Ectodermal cell (in vitro differentiated cells): ENCODE measurements around the gene TADA2A.

Source experiments
- H3K27ac ChIP-seq: 2 replicates; pipeline ENCODE4 v1.7.0; 2013; ENCODE audit warnings: mild to moderate bottlenecking, low read depth, low read length; ENCODE audit not compliant: insufficient read depth, poor library complexity, severe bottlenecking
- H3K27me3 ChIP-seq: 2 replicates; pipeline ENCODE4 v1.7.0; 2013; ENCODE audit warnings: mild to moderate bottlenecking, low read length; ENCODE audit not compliant: insufficient read depth, control insufficient read depth, poor library complexity, severe bottlenecking
- H3K36me3 ChIP-seq: one replicate; pipeline ENCODE4 v1.7.0; 2013; ENCODE audit warnings: low read length; ENCODE audit not compliant: control insufficient read depth, insufficient read depth
- H3K4me1 ChIP-seq: one replicate; pipeline ENCODE4 v1.7.0; 2013; ENCODE audit warnings: low read length; ENCODE audit not compliant: control insufficient read depth, insufficient read depth
- H3K4me3 ChIP-seq: 2 replicates; pipeline ENCODE4 v1.7.0; 2013; ENCODE audit warnings: low read depth, low read length, control low read depth; ENCODE audit not compliant: insufficient read depth
- H3K9me3 ChIP-seq: 2 replicates; pipeline ENCODE4 v1.7.0; 2013; ENCODE audit warnings: mild to moderate bottlenecking, low read length, moderate library complexity; ENCODE audit not compliant: control insufficient read depth
- WGBS, 2 experiments: methylation state at CpG; one replicate each; pipeline ENCODE4 v1.1.7; 2013; ENCODE audit warnings: missing lambda C conversion rate in 2 of 2; 5-methylcytosine and 5-hydroxymethylcytosine counted together

TADA2A gene

GRCh38 chr17:37490022-37490587 is 83.4 kb downstream of the TADA2A start:
- Histone ChIP-seq H3K9me3 (no peaks in the 10 kb centered on the region), H3K4me3 (peak overlapping the region; percentile 57), H3K27ac (no peak overlapping the region), H3K27me3 (peaks cover 28% of the 10 kb centered on the region), H3K4me1 (peaks cover 31% of the 10 kb centered on the region), H3K36me3 (no peaks in the 10 kb centered on the region)
- WGBS, 2 experiments, result 0% methylated on average over 56 of the region's 56 CpGs

DNA sequence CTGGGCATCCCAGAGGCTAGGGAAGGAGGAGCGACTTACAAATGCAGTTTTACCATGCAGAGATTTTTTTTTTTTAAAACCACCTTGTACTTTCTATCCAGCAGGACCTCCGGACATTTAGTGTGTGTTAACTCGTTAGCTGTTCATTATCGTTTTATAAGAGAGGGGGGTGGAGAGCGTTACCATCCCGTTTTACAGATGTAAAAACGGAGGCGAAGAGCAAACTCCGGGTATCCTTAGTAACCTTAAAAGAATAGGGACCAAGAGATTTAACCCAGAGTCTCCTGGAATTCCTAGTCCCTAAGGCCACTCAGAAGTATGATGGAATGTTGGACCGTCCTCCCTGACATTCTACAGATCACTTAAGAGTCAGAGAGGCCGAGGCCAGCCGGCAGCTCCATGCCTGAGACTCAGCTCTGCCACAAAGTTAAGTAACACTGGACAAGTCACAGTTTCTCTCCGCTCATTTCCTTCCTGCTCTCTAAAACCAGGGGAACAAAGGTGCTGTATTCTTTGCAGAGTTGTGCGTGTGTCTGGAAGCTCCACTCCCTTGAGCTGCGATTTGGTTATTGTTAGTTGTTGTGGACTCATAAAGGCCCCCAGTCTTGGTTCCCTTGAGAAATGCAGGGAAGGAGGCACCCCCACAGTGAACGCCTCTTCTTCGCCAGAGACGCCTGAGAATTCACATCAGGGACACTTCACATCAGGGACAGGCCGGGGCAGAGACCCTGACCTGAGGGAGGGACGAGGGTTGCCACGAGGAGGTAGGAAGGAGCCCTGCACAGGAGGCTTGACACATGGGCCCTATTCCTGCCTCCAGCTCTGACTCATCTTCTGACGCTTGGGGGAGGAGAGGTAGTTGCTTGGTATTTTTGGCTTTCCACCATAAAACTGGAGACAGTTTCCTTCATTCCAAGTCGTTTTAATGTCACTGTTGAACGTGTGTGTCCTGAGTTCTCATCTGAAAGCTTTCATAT is 84.2 kb downstream of the TADA2A start:
- H3K9me3 ChIP-seq, result no peaks in the 10 kb centered on the region
- H3K4me3 ChIP-seq, result peak overlapping the region; percentile 57
- 11 to 15% methylated on average over 23 to 24 of the region's 24 CpGs for WGBS, 2 experiments
- H3K36me3 ChIP-seq, result no peaks in the 10 kb centered on the region
- H3K27me3 ChIP-seq, result peaks cover 28% of the 10 kb centered on the region
- peaks cover 34% of the 10 kb centered on the region for H3K4me1 ChIP-seq
- H3K27ac ChIP-seq, result peak overlapping the region; percentile 52

GRCh38 chr17:37492167-37492566 is 85.5 kb downstream of the TADA2A start:
- no peaks in the 10 kb centered on the region for H3K9me3 ChIP-seq
- H3K27me3 ChIP-seq, result peaks cover 27% of the 10 kb centered on the region
- H3K27ac ChIP-seq, result no peak overlapping the region
- whole genome bisulfite sequencing, 2 experiments, result 49 to 72% methylated on average over 4 of the region's 4 CpGs
- peaks cover 34% of the 10 kb centered on the region for H3K4me1 ChIP-seq
- no peak overlapping the region for H3K4me3 ChIP-seq
- no peaks in the 10 kb centered on the region for H3K36me3 ChIP-seq

GRCh38 chr17:37493249-37494027 is 86.8 kb downstream of the TADA2A start:
- peaks cover 15% of the 10 kb centered on the region for H3K27me3 ChIP-seq
- H3K4me3 ChIP-seq, result no peak overlapping the region
- H3K36me3 ChIP-seq, result no peaks in the 10 kb centered on the region
- H3K9me3 ChIP-seq, result no peaks in the 10 kb centered on the region
- H3K27ac ChIP-seq, result no peak overlapping the region
- WGBS, 2 experiments, result 96 to 100% methylated on average over 1 to 2 of the region's 2 CpGs
- H3K4me1 ChIP-seq, result peaks cover 28% of the 10 kb centered on the region

DNA sequence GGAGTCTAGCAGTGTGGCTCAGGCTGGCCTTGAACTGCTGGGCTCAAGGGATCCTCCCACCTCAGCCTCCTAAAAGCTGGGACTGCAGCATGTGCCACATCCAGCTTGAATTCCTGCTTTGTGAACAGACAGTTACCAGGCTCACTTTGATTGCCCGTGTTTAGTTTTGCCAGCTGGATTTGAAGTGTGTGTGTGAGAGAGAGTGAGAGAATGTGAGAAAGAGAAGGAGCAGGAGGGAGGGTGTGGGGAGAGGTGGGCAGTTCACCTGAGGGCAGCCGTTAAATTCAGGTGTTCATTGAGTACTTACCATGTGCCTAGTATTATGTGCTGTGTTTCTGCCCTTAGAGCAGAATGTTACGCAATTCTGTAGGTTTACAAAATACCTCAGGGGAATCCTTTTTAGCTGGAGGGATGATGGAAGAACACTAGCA is 87.7 kb downstream of the TADA2A start:
- no peak overlapping the region for H3K4me3 ChIP-seq
- 90% methylated on average over 3 of the region's 3 CpGs for WGBS, 2 experiments
- H3K4me1 ChIP-seq, result peaks cover 27% of the 10 kb centered on the region
- H3K9me3 ChIP-seq, result no peaks in the 10 kb centered on the region
- no peak overlapping the region for H3K27ac ChIP-seq
- no peaks in the 10 kb centered on the region for H3K36me3 ChIP-seq
- peaks cover 5% of the 10 kb centered on the region for H3K27me3 ChIP-seq

- 36 to 40% methylated on average over 8 of the region's 8 CpGs for WGBS, 2 experiments
- Histone ChIP-seq H3K27me3 (peaks cover 4% of the 10 kb centered on the region), H3K27ac (no peak overlapping the region), H3K9me3 (no peaks in the 10 kb centered on the region), H3K4me3 (no peak overlapping the region), H3K4me1 (peaks cover 27% of the 10 kb centered on the region), H3K36me3 (no peaks in the 10 kb centered on the region)
Observed at GRCh38 chr17:37494971-37495370, 88.3 kb downstream of the TADA2A start.

- Histone ChIP-seq H3K4me3 (no peak overlapping the region), H3K9me3 (no peaks in the 10 kb centered on the region), H3K27ac (no peak overlapping the region), H3K4me1 (peaks cover under 1% of the 10 kb centered on the region), H3K36me3 (no peaks in the 10 kb centered on the region), H3K27me3 (no peaks in the 10 kb centered on the region)
Observed at GRCh38 chr17:37500378-37500777, 93.7 kb downstream of the TADA2A start.

DNA sequence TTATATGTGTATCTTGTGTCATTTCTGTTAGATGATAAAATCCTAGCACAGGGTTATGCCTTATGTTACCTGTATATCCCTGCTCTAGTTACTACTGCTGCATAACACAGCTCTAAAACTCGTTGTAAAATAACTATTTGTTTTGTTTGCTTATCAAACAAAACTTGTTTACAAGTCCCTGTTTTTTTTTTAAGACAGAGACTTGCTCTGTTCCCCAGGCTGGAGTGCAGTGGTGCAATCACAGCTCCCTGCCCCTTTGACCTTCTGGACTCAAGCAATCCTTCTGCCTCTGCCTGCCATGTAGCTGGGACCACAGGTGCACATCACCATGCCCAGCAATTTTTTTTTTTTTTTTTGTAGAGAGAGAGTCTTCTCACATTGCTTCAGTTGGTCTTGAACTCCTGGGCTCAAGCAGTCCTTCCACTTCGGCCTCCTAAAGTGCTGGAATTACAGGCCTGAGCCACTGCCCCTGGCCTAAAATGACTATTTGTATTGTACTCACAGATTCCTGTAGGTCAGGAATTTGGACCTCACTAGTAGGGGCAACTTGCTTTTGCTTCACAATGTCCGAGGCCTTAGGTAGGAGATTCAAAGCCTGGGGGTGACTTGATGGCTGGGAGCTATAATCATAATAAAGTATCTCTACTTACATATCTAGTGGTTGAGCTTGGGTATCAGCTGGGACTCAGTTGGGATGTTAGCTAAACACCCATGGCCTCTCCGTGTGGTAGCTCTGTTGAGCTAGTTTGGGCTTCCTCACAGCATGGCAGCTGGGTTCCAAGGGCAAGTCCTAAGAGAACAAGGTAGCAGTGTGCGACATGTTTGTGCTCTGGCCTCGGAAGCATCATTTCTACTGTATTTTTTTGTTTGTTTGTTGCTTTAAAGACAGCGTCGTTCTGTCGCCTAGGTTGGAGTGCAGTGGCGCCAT is 95.6 kb downstream of the TADA2A start:
- Histone ChIP-seq H3K36me3 (no peaks in the 10 kb centered on the region), H3K9me3 (no peaks in the 10 kb centered on the region), H3K27ac (no peak overlapping the region), H3K4me1 (no peaks in the 10 kb centered on the region), H3K27me3 (no peaks in the 10 kb centered on the region), H3K4me3 (no peak overlapping the region)
- WGBS, 2 experiments, result 95 to 96% methylated on average over 9 to 10 of the region's 10 CpGs

DNA sequence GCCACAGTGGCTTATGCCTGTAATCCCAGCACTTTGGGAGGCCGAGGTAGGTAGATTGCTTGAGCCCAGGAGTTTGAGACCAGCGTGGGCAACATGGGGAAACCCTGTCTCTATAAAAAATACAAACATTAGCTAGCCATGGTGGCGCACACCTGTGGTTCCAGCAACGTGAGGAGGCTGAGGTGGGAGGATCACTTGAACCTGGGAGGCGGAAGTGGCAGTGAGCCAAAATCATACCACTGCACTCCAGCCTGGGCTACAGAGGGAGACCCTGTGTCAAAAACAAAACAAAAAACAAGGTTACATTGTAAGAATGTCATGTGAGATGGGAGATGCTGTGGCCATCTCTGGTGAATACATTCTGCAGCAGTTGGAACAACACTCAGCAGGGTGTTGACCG is 96.5 kb downstream of the TADA2A start:
- 87 to 94% methylated on average over 6 of the region's 6 CpGs for WGBS, 2 experiments
- Histone ChIP-seq H3K27ac (no peak overlapping the region), H3K27me3 (no peaks in the 10 kb centered on the region), H3K4me3 (no peak overlapping the region), H3K4me1 (no peaks in the 10 kb centered on the region), H3K36me3 (no peaks in the 10 kb centered on the region), H3K9me3 (no peaks in the 10 kb centered on the region)
